ENCODE measurements around the gene SLC38A3. TPM values are rescaled to one million over a fixed set of nuclear protein-coding genes. Genes with fewer than 3 reads are reported as not detected.

SLC38A3 gene
- total and polyA plus RNA-seq, 2 donors (not counting 3 experiments of a cell fraction or from before 2014, with no cell fraction given) = 0.60 to 1.1 TPM

- Histone ChIP-seq H3K4me2 (ENCODE audit: insufficient read depth, low read length) (no peak overlapping the region), H2AFZ (ENCODE audit: low read depth, low read length) (no peak overlapping the region), H3K9me1 (replicated peaks; ENCODE audit: control insufficient read depth, extremely low read depth, insufficient read depth, low read length) (no peaks in the 10 kb centered on the region), H3K4me3 (replicated peaks in 1 of 3; ENCODE audit: insufficient read depth in 1 of 3, low read depth in 1 of 3, low read length in 3 of 3) (no peak overlapping the region), H3K79me2 (ENCODE audit: control insufficient read depth, insufficient read depth, low read length) (no peaks in the 10 kb centered on the region), H3K27me3 (ENCODE audit: control insufficient read depth in 2 of 2, insufficient read depth in 2 of 2, low read length in 2 of 2) (no peaks in the 10 kb centered on the region), H3K9ac (replicated peaks; ENCODE audit: extremely low read depth, insufficient read depth, low read length) (no peak overlapping the region), H3K4me1 (ENCODE audit: control insufficient read depth, extremely low read depth, insufficient read depth, low read length) (no peaks in the 10 kb centered on the region), H3K27ac (ENCODE audit: insufficient read depth, low read depth, low read length) (no peak overlapping the region), H3K36me3 (ENCODE audit: control insufficient read depth in 2 of 2, extremely low read depth in 1 of 2, insufficient read depth in 2 of 2, low read length in 2 of 2) (no peaks in the 10 kb centered on the region), H4K20me1 (replicated peaks; ENCODE audit: control insufficient read depth, extremely low read depth, insufficient read depth, low read length) (no peaks in the 10 kb centered on the region), H3K9me3 (replicated peaks; ENCODE audit: control insufficient read depth, insufficient read depth, low read length) (no peaks in the 10 kb centered on the region)
- no TSS peak for BruUV-seq (replicated peaks)
- DNase-seq (ENCODE audit: low read depth, low spot score) (no peak), FAIRE-seq (no peak)
- dilution Hi-C loops (cut with MboI; ENCODE audit: extremely low pct_ligation_motif_present, low sequenced_read_pairs) = no loop called here
- POLR2A ChIA-PET = no interaction called here
- TF ChIP-seq POLR2AphosphoS5 (IDR thresholded peaks at IDR 0.05; ENCODE audit: insufficient read depth, low read depth, low read length) = no peak
- no peak for TF ChIP-seq POLR2A (IDR thresholded peaks at IDR 0.05; ENCODE audit: low read depth, low read length)
- TF ChIP-seq JUN (IDR thresholded peaks at IDR 0.05; ENCODE audit: borderline replicate concordance, insufficient read depth, insufficient read length, low read depth) = no peak
- TF ChIP-seq MAX (IDR thresholded peaks at IDR 0.05; ENCODE audit: insufficient read depth, insufficient read length) = no peak
- TF ChIP-seq MYC (IDR thresholded peaks at IDR 0.05; ENCODE audit: low read depth, low read length) = no peak
- TF ChIP-seq GATA2 (IDR thresholded peaks at IDR 0.05; ENCODE audit: insufficient read depth, insufficient read length, low read depth, low read length) = no peak
- no peak for TF ChIP-seq FOS (IDR thresholded peaks at IDR 0.05; ENCODE audit: borderline replicate concordance, insufficient read depth, low read length)
- no peak for TF ChIP-seq EZH2 (IDR thresholded peaks at IDR 0.05; ENCODE audit: borderline replicate concordance, low read depth, low read length, severe bottlenecking)
- no peak for TF ChIP-seq CTCF (IDR thresholded peaks at IDR 0.05; ENCODE audit: extremely low read depth in 1 of 2, insufficient read depth in 1 of 2, low read depth in 1 of 2, low read length in 2 of 2)
- CTCF ChIA-PET = interaction anchor here (0.6 to 10.5 kb wide), 4 partner anchors 25 to 34 kb away, joined by 4 to 314 read pairs (median 30); partner anchors contain the start of gene GNAT1
- intact Hi-C loops (cut with micrococcal nuclease) = no loop called here
Observed at GRCh38 chr3:50221051-50221410, 16.0 kb downstream of the SLC38A3 start.
